ENCODE results near the gene OR2AG2.
A peak's percentile ranks its signal among the peaks of the same experiment; 100 is the strongest.

OR2AG2 gene

GRCh38 chr11:6737872-6738466, 33.8 kb downstream of the OR2AG2 start:
- peak; percentile 66 for DNase-seq

DNA sequence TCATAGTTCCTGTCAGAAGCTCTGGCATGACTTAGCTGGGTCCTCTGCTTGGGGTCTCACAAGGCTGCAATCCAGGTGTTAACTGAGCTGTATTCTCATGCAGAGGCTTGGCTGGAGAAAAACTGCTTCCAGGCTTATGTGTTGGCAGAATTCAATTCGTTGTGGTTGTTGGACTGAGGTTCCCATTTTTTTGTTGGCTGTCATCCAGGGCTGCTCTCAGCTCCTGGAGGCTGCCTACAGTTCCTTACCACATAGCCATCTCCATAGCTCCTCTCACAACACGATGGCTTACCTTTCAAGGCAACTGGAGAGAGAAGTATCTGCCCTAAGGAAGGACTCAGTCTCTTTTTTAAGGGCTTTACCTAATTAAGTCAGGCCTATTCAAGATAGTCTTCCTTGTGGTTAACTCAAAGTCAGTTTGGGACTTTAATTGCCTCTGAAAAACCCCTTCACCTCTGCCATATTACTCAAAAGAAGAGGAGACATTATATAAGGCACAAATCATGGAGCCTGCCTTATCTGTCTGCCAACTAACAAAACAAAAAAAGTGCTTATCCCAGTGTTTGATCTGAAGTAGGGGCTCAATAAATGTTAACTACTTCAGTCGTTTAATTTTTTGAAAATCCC, 35.2 kb downstream of the OR2AG2 start:
- DNase-seq: no peak

GRCh38 chr11:6735306-6735705, 36.5 kb downstream of the OR2AG2 start:
- DNase-seq: no peak

DNA sequence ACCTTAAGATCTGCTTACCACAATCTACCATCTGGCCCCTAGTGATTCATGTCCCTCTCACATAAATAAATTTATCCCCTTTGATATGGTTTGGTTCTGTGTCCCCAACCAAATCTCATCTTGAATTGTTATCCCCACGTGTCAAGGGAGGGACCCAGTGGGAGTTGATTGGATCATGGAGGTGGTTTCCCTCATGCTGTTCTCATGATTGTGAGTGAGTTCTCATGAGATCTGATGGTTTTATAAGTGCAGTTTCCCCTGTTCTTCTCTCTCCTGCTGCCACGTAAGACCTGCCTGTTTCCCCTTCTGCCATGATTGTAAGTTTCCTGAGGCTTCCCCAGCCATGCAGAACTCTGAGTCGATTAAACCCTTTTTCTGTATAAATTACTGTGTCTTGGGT, 37.2 kb downstream of the OR2AG2 start:
- no peak for DNase-seq

GRCh38 chr11:6733326-6734275, 38.2 kb downstream of the OR2AG2 start:
- no peak for DNase-seq

DNA sequence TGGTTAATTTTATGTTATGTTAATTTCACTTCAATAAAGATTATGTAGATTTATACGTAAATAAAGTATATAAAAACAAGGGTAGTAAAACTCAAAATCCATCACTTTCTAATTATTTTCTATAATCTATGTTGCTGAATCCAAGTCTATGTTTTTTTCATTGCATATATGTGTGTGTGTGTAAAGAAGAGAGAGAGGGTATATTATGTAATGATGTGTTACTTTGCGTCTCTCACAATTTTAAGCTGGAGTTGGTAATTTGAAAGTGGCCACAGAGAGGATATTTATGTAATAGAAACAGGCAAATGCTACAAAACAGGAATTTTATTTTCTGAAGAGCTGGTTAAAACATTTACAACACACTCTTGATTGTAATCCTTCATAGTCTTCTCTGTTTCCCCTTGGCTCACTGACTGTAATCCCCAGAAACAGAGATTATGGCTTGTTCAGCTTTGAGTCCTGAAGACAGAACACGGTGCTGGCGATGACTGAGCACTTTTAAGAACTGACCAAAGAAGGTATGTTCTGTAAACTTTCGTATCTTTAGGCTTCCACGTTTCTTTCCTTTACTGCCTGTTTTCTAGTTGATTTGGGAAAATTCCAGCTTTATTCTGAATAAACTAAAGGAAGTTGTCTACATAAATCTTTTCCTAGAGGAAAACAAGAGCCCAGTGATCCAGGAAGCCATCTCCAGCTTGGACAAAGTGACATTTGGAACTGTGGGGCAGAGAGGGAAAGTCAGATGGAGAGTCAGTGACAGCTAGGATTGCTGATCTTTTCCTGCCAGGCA, 43.6 kb downstream of the OR2AG2 start:
- DNase-seq: no peak

DNA sequence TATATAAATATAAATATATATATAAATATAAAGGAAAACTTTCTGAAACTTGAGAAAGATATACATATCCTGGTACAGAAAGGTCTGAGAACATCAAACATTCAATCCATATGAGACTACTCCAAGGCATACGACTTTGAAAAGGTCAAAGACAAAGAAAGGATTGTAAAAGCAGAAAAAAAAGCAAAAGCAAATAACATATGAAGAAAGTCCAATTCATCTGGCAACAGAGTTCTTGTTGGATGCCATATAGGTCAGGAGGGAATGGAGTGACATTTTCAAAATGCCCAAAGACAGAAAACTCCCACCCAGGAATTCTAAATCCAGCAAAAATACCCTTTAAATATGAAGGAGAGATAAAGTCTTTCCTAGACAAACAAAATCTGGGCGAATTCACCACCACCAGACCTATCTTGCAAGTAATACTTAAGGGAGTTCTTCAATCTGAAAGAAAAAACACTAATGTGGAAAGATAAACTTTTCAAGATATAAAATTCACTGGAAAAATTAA, 46.3 kb downstream of the OR2AG2 start:
- DNase-seq: no peak

DNA sequence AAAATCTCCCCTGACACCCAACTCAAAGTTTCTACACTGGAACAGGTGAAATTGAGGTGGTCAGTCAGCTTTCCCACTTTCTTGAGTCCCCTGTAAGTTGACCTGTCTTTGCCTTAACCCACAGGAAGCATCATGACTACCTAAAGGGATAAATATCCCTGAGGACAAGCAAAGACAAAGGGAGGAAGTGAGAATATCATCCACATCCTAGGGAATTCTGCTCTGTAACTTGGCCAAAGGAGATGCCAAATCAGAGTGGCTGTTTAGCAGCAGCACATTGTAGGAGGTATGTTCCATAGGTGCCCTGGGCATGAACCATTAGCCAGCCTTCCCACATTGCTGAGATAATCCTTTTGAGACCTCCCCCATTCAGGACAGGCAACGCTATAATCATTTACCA, 47.8 kb downstream of the OR2AG2 start:
- no peak for DNase-seq

GRCh38 chr11:6721343-6721742, 50.4 kb downstream of the OR2AG2 start:
- no peak for DNase-seq

GRCh38 chr11:6719576-6719975, 52.2 kb downstream of the OR2AG2 start:
- no peak for DNase-seq

DNA sequence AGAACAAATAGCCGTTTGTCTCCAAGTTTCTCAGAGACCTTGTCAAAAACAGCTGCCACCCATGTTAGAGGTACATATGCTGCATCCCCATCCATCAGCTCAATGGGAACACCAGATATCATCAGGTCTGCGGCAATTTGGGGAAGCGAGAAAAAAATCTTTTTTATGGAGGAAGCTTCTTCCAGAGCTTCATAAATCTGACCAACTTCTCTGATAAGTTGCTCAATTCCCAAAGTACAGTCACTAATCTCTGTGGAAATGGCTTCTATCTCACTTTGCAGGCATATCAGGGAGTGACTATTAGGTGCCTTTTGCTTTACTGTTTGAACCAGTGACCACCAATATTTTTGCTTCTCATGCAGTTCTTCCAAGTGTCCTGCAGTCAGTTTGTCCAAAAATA, 54.4 kb downstream of the OR2AG2 start:
- DNase-seq: no peak
